NCI-H748 (cell line): ENCODE data around the gene POLR1D.

Experiments
- DNase-seq: peaks from one replicate; lab custom pipeline; 2025; ENCODE audit not compliant: unreplicated experiment; lab: John Stamatoyannopoulos, UW

POLR1D gene

GRCh38 chr13:27621366-27622101, at the start of gene POLR1D:
Gene POLR1D (plus strand): TSS chr13:27621892. CDS start chr13:27621984, 92 bp downstream.
- DNase-seq: peak; percentile 98

- peak; percentile 66 for DNase-seq
Measured at GRCh38 chr13:27572234-27572901, 49.3 kb upstream of the POLR1D start.

GRCh38 chr13:27573265-27573664, 48.4 kb upstream of the POLR1D start:
- no peak for DNase-seq

GRCh38 chr13:27574661-27575060, 47.0 kb upstream of the POLR1D start:
- no peak for DNase-seq

- DNase-seq: no peak
Measured at GRCh38 chr13:27578121-27579030, 43.3 kb upstream of the POLR1D start.

GRCh38 chr13:27583645-27584044, 38.0 kb upstream of the POLR1D start:
- DNase-seq: no peak

- DNase-seq: no peak
Measured at GRCh38 chr13:27587095-27587746, 34.5 kb upstream of the POLR1D start.

- no peak for DNase-seq
Measured at GRCh38 chr13:27588405-27588804, 33.3 kb upstream of the POLR1D start.

- DNase-seq: no peak
Measured at GRCh38 chr13:27592865-27593264, 28.8 kb upstream of the POLR1D start.

- no peak for DNase-seq
Measured at GRCh38 chr13:27593267-27593666, 28.4 kb upstream of the POLR1D start.

- no peak for DNase-seq
Measured at GRCh38 chr13:27595055-27595811, 26.5 kb upstream of the POLR1D start.

- DNase-seq: no peak
Measured at GRCh38 chr13:27599096-27599495, 22.6 kb upstream of the POLR1D start.

- no peak for DNase-seq
Measured at GRCh38 chr13:27599845-27600553, 21.7 kb upstream of the POLR1D start.

GRCh38 chr13:27600711-27601110, 21.0 kb upstream of the POLR1D start:
- no peak for DNase-seq

GRCh38 chr13:27601208-27601607, 20.5 kb upstream of the POLR1D start:
- DNase-seq: no peak

- no peak for DNase-seq
Measured at GRCh38 chr13:27601803-27602202, 19.9 kb upstream of the POLR1D start.

- DNase-seq: no peak
Measured at GRCh38 chr13:27605099-27605498, 16.6 kb upstream of the POLR1D start.

- no peak for DNase-seq
Measured at GRCh38 chr13:27605610-27606200, 16.0 kb upstream of the POLR1D start.

GRCh38 chr13:27607125-27607524, 14.6 kb upstream of the POLR1D start:
- DNase-seq: no peak
